MM.1S (cell line): Measurements from ENCODE around the gene TAF1B.

Experiments used
- DNase-seq: peaks from one replicate; pipeline ENCODE4 v3.0.0-alpha.2; 2015
- H2AFZ ChIP-seq: fragments of 300-600 bp; sonication (generic); 2 replicates; pipeline ENCODE4 v1.6.0; 2016; ENCODE audit warnings: antibody characterized with exemption, low read length
- H3F3A ChIP-seq: fragments of 300-600 bp; sonication (generic); 2 replicates; pipeline ENCODE4 v1.6.1; 2016; ENCODE audit warnings: mild to moderate bottlenecking, antibody characterized with exemption, low read length, moderate library complexity, mixed read lengths; ENCODE audit not compliant: insufficient read depth
- H3K27ac ChIP-seq: fragments of 300-600 bp; sonication (generic); 2 replicates; pipeline ENCODE4 v1.5.1; 2016; ENCODE audit warnings: mild to moderate bottlenecking, low read length
- H3K27me3 ChIP-seq: fragments of 300-600 bp; sonication (generic); replicated peaks from 2 replicates; pipeline ENCODE4 v1.6.0; 2016; ENCODE audit warnings: low read length; ENCODE audit not compliant: insufficient read depth
- H3K36me3 ChIP-seq: fragments of 300-600 bp; sonication (generic); replicated peaks from 2 replicates; pipeline ENCODE4 v1.6.1; 2016; ENCODE audit warnings: mild to moderate bottlenecking, low read length, mixed read lengths; ENCODE audit not compliant: insufficient read depth
- H3K4me1 ChIP-seq: fragments of 300-600 bp; sonication (generic); 2 replicates; pipeline ENCODE4 v1.6.1; 2016; ENCODE audit warnings: low read length, mixed read lengths
- H3K4me2 ChIP-seq: fragments of 300-600 bp; sonication (generic); 2 replicates; pipeline ENCODE4 v1.6.0; 2016; ENCODE audit warnings: low read depth, low read length
- H3K4me3 ChIP-seq: fragments of 300-600 bp; sonication (generic); 2 replicates; pipeline ENCODE4 v1.5.1; 2016; ENCODE audit warnings: low read length, mixed read lengths
- H3K79me2 ChIP-seq: fragments of 300-600 bp; sonication (generic); 2 replicates; pipeline ENCODE4 v1.6.1; 2016; ENCODE audit warnings: mixed run types, low read length, mixed read lengths
- H3K9ac ChIP-seq: fragments of 300-600 bp; sonication (generic); 2 replicates; pipeline ENCODE4 v1.6.1; 2016; ENCODE audit warnings: low read length, mixed read lengths
- H3K9me2 ChIP-seq: fragments of 300-600 bp; sonication (generic); replicated peaks from 2 replicates; pipeline ENCODE4 v1.6.1; 2016; ENCODE audit warnings: mild to moderate bottlenecking, low read length, mixed read lengths; ENCODE audit not compliant: insufficient read depth
- H3K9me3 ChIP-seq: fragments of 300-600 bp; sonication (generic); replicated peaks from 2 replicates; pipeline ENCODE4 v1.6.1; 2016; ENCODE audit warnings: mild to moderate bottlenecking, low read length, mixed read lengths; ENCODE audit not compliant: insufficient read depth
- H4K20me1 ChIP-seq: fragments of 300-600 bp; sonication (generic); 2 replicates; pipeline ENCODE4 v1.6.1; 2016; ENCODE audit warnings: mild to moderate bottlenecking, low read length, moderate library complexity, mixed read lengths; ENCODE audit not compliant: insufficient read depth
- EZH2 ChIP-seq: fragments of 300-600 bp; sonication (generic); optimal IDR thresholded peaks from 2 replicates; pipeline ENCODE3; 2017; ENCODE audit warnings: low read depth, mild to moderate bottlenecking, antibody characterized with exemption, low read length, mixed read lengths
- EZH2phosphoT487 ChIP-seq: fragments of 300-600 bp; sonication (generic); IDR thresholded peaks from 2 replicates; pipeline ENCODE4 v1.6.1; 2018; ENCODE audit warnings: antibody characterized with exemption, low read length
- TF ChIP-seq, protein P1 (sequence below): fragments of 300-600 bp; sonication (generic); IDR thresholded peaks from 2 replicates; pipeline ENCODE4 v1.5.1; 2016; ENCODE audit warnings: antibody characterized with exemption, low read length, mixed read lengths

Gene TAF1B

DNA sequence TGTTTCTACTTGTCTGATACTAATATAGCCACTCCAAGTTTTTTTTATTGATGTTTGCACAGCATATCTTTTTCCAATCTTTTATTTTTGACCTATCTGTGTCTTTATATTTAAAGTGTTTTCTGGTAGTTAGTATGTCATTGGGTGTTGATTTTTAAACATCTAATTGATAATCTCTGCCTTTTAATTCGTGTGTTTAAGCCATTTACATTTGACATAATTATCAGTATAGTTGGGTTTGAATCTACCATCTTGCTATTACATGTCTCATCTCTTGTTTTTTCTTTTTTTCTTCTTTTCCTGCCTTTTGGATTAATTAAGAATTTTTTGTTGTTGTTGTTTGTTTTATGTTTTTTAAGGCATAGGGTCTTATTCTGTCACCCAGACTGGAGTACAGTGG lies 44.2 kb downstream of the TAF1B start:
- TF ChIP-seq EZH2 (no peak), EZH2phosphoT487 (no peak)
- TF ChIP-seq, protein P1, sequence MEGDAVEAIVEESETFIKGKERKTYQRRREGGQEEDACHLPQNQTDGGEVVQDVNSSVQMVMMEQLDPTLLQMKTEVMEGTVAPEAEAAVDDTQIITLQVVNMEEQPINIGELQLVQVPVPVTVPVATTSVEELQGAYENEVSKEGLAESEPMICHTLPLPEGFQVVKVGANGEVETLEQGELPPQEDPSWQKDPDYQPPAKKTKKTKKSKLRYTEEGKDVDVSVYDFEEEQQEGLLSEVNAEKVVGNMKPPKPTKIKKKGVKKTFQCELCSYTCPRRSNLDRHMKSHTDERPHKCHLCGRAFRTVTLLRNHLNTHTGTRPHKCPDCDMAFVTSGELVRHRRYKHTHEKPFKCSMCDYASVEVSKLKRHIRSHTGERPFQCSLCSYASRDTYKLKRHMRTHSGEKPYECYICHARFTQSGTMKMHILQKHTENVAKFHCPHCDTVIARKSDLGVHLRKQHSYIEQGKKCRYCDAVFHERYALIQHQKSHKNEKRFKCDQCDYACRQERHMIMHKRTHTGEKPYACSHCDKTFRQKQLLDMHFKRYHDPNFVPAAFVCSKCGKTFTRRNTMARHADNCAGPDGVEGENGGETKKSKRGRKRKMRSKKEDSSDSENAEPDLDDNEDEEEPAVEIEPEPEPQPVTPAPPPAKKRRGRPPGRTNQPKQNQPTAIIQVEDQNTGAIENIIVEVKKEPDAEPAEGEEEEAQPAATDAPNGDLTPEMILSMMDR: no peak
- Histone ChIP-seq H3K27ac (no peak overlapping the region), H2AFZ (no peak overlapping the region), H3K4me1 (peaks cover 11% of the 10 kb centered on the region), H3K27me3 (no peaks in the 10 kb centered on the region), H4K20me1 (no peaks in the 10 kb centered on the region), H3K36me3 (no peaks in the 10 kb centered on the region), H3K9me3 (no peaks in the 10 kb centered on the region), H3K9me2 (no peaks in the 10 kb centered on the region), H3F3A (no peaks in the 10 kb centered on the region), H3K79me2 (no peaks in the 10 kb centered on the region), H3K9ac (no peak overlapping the region), H3K4me2 (no peak overlapping the region), H3K4me3 (no peak overlapping the region)
- no peak for DNase-seq

GRCh38 chr2:9889812-9890261 lies 46.6 kb downstream of the TAF1B start:
- Histone ChIP-seq H3K4me3 (no peak overlapping the region), H3K9ac (no peak overlapping the region), H3K4me2 (no peak overlapping the region; the same call in 1 of the 2 replicates), H3K36me3 (no peaks in the 10 kb centered on the region), H3F3A (no peaks in the 10 kb centered on the region), H2AFZ (no peak overlapping the region), H4K20me1 (no peaks in the 10 kb centered on the region), H3K4me1 (peaks cover 11% of the 10 kb centered on the region), H3K27ac (peak overlapping the region; percentile 19; the same call in 1 of the 2 replicates), H3K9me2 (no peaks in the 10 kb centered on the region), H3K9me3 (no peaks in the 10 kb centered on the region), H3K79me2 (no peaks in the 10 kb centered on the region), H3K27me3 (no peaks in the 10 kb centered on the region)
- no peak for TF ChIP-seq EZH2phosphoT487
- TF ChIP-seq, protein P1: no peak
- TF ChIP-seq EZH2: no peak
- no peak for DNase-seq

DNA sequence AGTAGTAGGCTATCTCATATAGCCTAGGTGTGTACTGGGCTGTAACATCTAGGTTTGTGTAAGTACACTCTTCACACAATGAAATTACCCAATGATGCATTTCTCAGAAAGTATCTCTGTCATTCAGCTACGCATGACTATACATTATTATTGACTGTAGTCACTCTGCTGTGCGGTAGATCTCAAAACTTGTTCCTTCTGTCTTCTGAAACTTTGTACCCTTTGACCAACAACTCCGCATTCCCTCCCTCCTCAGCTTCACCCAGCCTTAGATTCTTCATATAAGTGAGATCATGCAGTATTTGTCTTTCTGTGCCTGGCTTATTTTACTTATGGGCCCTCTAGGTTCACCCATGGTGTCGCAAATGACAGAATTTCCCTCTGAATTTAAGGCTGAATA lies 49.0 kb downstream of the TAF1B start:
- DNase-seq: no peak
- no peaks in the 10 kb centered on the region for H3K9me2 ChIP-seq
- no peaks in the 10 kb centered on the region for H3K79me2 ChIP-seq

More for the DNA sequence above, 49.0 kb downstream of the TAF1B start:
- Histone ChIP-seq H3K9me3 (no peaks in the 10 kb centered on the region), H3K27ac (no peak overlapping the region), H2AFZ (no peak overlapping the region), H3K4me3 (no peak overlapping the region), H3F3A (no peaks in the 10 kb centered on the region), H3K27me3 (no peaks in the 10 kb centered on the region), H3K4me1 (peaks cover 11% of the 10 kb centered on the region), H3K4me2 (no peak overlapping the region), H3K9ac (no peak overlapping the region), H3K36me3 (no peaks in the 10 kb centered on the region), H4K20me1 (no peaks in the 10 kb centered on the region)
- TF ChIP-seq, protein P1: no peak
- TF ChIP-seq EZH2phosphoT487 (no peak), EZH2 (no peak)
